ENCODE data around the gene GRIP1. TPM values are rescaled to one million over a fixed set of nuclear protein-coding genes. Genes with fewer than 3 reads are reported as not detected.

The GRIP1 gene
- total and polyA plus RNA-seq, 5 donors from 2014 or later = 0.21 to 1.1 (median 0.41) TPM; not detected in 1

DNA sequence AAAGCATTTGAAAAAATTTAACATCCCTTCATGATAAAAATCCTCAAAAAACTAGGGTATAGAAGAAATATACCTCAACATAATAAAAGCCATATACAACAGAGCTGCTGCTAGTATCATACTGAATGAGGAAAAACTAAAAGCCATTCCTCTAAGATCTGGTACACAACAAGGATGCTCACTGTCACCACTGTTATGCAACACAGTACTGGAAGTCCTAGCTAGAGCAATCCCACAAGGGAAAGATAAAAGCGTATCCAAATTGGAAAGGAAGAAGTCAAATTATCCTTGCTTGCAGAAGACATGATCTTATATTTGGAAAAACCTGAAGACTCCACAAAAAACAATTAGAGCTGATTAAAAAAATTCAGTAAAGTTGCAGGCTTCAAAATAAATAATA lies 261.7 kb downstream of the GRIP1 start:
- Mint-ChIP-seq H3K27me3 (peaks cover 68% of the 10 kb centered on the region), H3K9me3 (peaks cover 0 to 3% (median 2%) of the 10 kb centered on the region in 7 donors), H3K4me3 (no peak overlapping the region), H3K4me1 (no peaks in the 10 kb centered on the region), H3K27ac (no peak overlapping the region), H3K36me3 (no peaks in the 10 kb centered on the region)
- peaks cover 0 to 5% of the 10 kb centered on the region in 2 experiments for H3K9me3 ChIP-seq (ENCODE audit: control insufficient read depth in 2 of 2, low read length in 2 of 2)
- H3K36me3 ChIP-seq (ENCODE audit: control insufficient read depth, insufficient read depth, low read length) = no peaks in the 10 kb centered on the region
- DNase-seq (no peak), ATAC-seq (ENCODE audit: low read depth in 2 of 2) (no peak)
- peaks cover 9% of the 10 kb centered on the region for H3K27me3 ChIP-seq (ENCODE audit: control insufficient read depth, insufficient read depth, low read length)
- no peak overlapping the region for H3K4me3 ChIP-seq (ENCODE audit: low read depth, low read length)
- no peak overlapping the region for H3K27ac ChIP-seq (ENCODE audit: insufficient read depth, low read length, poor library complexity, severe bottlenecking)
- no peaks in the 10 kb centered on the region for H3K4me1 ChIP-seq (ENCODE audit: control insufficient read depth, insufficient read depth, low read length, poor library complexity, severe bottlenecking)

- Mint-ChIP-seq H3K27ac (no peak overlapping the region), H3K4me3 (no peak overlapping the region), H3K27me3 (peaks cover 37% of the 10 kb centered on the region), H3K36me3 (no peaks in the 10 kb centered on the region), H3K4me1 (no peaks in the 10 kb centered on the region), H3K9me3 (peaks cover 0 to 6% (median 2%) of the 10 kb centered on the region in 7 donors)
- no peak overlapping the region for H3K4me3 ChIP-seq (ENCODE audit: low read depth, low read length)
- peaks cover 0 to 5% of the 10 kb centered on the region in 2 experiments for H3K9me3 ChIP-seq (ENCODE audit: control insufficient read depth in 2 of 2, low read length in 2 of 2)
- ATAC-seq (ENCODE audit: low read depth in 2 of 2) (no peak), DNase-seq (peak; percentile 18 to 60 (median 59))
- no peak overlapping the region for H3K27ac ChIP-seq (ENCODE audit: insufficient read depth, low read length, poor library complexity, severe bottlenecking)
- H3K36me3 ChIP-seq (ENCODE audit: control insufficient read depth, insufficient read depth, low read length) = no peaks in the 10 kb centered on the region
- peaks cover 8% of the 10 kb centered on the region for H3K27me3 ChIP-seq (ENCODE audit: control insufficient read depth, insufficient read depth, low read length)
- no peaks in the 10 kb centered on the region for H3K4me1 ChIP-seq (ENCODE audit: control insufficient read depth, insufficient read depth, low read length, poor library complexity, severe bottlenecking)
These were observed 269.5 kb downstream of the GRIP1 start for GRCh38 chr12:66409195-66409871.

DNA sequence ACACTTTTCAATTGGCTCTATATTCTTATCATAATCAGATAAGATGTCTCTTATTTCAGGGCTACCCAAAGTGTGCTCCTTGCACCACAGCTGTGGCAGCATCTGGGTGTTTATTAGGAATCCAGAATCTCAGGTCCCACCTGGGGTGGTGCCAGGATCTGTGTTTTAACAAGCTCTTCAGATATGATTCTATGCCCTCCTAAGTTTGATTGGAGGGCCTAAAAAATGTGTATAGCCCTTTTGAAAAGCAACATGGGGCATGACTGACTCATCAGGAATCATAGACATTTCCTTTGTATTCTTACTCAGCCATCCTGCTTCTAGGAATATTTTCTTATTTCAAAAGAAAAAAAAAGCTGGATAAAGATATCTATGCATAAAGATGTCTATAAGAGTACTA lies 273.5 kb downstream of the GRIP1 start:
- H3K4me3 Mint-ChIP-seq = no peak overlapping the region
- ATAC-seq (ENCODE audit: low read depth in 2 of 2) (no peak), DNase-seq (no peak)
- Histone ChIP-seq H3K4me3 (ENCODE audit: low read depth, low read length) (no peak overlapping the region), H3K36me3 (ENCODE audit: control insufficient read depth, insufficient read depth, low read length) (no peaks in the 10 kb centered on the region), H3K27me3 (ENCODE audit: control insufficient read depth, insufficient read depth, low read length) (no peaks in the 10 kb centered on the region), H3K9me3 (ENCODE audit: control insufficient read depth in 2 of 2, low read length in 2 of 2) (no peaks in the 10 kb centered on the region), H3K27ac (ENCODE audit: insufficient read depth, low read length, poor library complexity, severe bottlenecking) (no peak overlapping the region), H3K4me1 (ENCODE audit: control insufficient read depth, insufficient read depth, low read length, poor library complexity, severe bottlenecking) (no peaks in the 10 kb centered on the region)
- peaks cover 15% of the 10 kb centered on the region for H3K27me3 Mint-ChIP-seq
- H3K9me3 Mint-ChIP-seq = no peaks in the 10 kb centered on the region
- no peaks in the 10 kb centered on the region for H3K4me1 Mint-ChIP-seq
- H3K36me3 Mint-ChIP-seq = no peaks in the 10 kb centered on the region
- no peak overlapping the region for H3K27ac Mint-ChIP-seq

DNA sequence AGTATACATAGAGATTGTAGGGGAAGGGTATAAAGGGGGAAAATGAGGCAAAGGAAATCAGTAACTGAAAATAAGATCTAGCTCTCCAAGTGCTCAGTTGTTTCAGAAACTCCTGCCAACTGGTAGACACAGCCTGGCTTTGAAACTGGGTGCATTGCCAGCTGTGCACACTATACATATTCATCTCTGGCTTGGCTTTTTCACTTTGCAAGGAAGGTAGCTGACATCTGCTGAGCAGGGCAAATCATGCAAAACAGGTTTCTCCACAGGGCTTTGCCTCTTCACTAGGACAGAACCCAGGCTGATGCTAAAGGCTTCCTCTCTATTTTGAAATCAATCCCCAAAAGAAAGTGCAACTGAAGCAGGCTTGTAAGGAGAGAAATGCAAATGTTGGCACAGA lies 275.1 kb downstream of the GRIP1 start:
- DNase-seq (no peak), ATAC-seq (ENCODE audit: low read depth in 2 of 2) (no peak)
- Histone ChIP-seq H3K4me3 (ENCODE audit: low read depth, low read length) (no peak overlapping the region), H3K9me3 (ENCODE audit: control insufficient read depth in 2 of 2, low read length in 2 of 2) (no peaks in the 10 kb centered on the region), H3K4me1 (ENCODE audit: control insufficient read depth, insufficient read depth, low read length, poor library complexity, severe bottlenecking) (no peaks in the 10 kb centered on the region), H3K27me3 (ENCODE audit: control insufficient read depth, insufficient read depth, low read length) (no peaks in the 10 kb centered on the region), H3K27ac (ENCODE audit: insufficient read depth, low read length, poor library complexity, severe bottlenecking) (no peak overlapping the region), H3K36me3 (ENCODE audit: control insufficient read depth, insufficient read depth, low read length) (no peaks in the 10 kb centered on the region)
- H3K9me3 Mint-ChIP-seq = no peaks in the 10 kb centered on the region
- H3K27ac Mint-ChIP-seq = no peak overlapping the region
- no peak overlapping the region for H3K4me3 Mint-ChIP-seq
- H3K27me3 Mint-ChIP-seq = peaks cover 8% of the 10 kb centered on the region
- H3K4me1 Mint-ChIP-seq = no peaks in the 10 kb centered on the region
- H3K36me3 Mint-ChIP-seq = no peaks in the 10 kb centered on the region

GRCh38 chr12:66399911-66400306 lies 279.0 kb downstream of the GRIP1 start:
- no peak overlapping the region for H3K27ac ChIP-seq (ENCODE audit: insufficient read depth, low read length, poor library complexity, severe bottlenecking)
- H3K4me1 ChIP-seq (ENCODE audit: control insufficient read depth, insufficient read depth, low read length, poor library complexity, severe bottlenecking) = no peaks in the 10 kb centered on the region
- no peaks in the 10 kb centered on the region for H3K9me3 ChIP-seq (ENCODE audit: control insufficient read depth in 2 of 2, low read length in 2 of 2)
- no peak for ATAC-seq (ENCODE audit: low read depth in 2 of 2)
- H3K27me3 ChIP-seq (ENCODE audit: control insufficient read depth, insufficient read depth, low read length) = no peaks in the 10 kb centered on the region
- no peak for DNase-seq
- no peaks in the 10 kb centered on the region for H3K9me3 Mint-ChIP-seq
- H3K36me3 ChIP-seq (ENCODE audit: control insufficient read depth, insufficient read depth, low read length) = no peaks in the 10 kb centered on the region
- H3K4me1 Mint-ChIP-seq = no peaks in the 10 kb centered on the region
- H3K4me3 Mint-ChIP-seq = no peak overlapping the region
- no peaks in the 10 kb centered on the region for H3K36me3 Mint-ChIP-seq
- H3K27ac Mint-ChIP-seq = no peak overlapping the region
- H3K4me3 ChIP-seq (ENCODE audit: low read depth, low read length) = no peak overlapping the region
- peaks cover 11% of the 10 kb centered on the region for H3K27me3 Mint-ChIP-seq

DNA sequence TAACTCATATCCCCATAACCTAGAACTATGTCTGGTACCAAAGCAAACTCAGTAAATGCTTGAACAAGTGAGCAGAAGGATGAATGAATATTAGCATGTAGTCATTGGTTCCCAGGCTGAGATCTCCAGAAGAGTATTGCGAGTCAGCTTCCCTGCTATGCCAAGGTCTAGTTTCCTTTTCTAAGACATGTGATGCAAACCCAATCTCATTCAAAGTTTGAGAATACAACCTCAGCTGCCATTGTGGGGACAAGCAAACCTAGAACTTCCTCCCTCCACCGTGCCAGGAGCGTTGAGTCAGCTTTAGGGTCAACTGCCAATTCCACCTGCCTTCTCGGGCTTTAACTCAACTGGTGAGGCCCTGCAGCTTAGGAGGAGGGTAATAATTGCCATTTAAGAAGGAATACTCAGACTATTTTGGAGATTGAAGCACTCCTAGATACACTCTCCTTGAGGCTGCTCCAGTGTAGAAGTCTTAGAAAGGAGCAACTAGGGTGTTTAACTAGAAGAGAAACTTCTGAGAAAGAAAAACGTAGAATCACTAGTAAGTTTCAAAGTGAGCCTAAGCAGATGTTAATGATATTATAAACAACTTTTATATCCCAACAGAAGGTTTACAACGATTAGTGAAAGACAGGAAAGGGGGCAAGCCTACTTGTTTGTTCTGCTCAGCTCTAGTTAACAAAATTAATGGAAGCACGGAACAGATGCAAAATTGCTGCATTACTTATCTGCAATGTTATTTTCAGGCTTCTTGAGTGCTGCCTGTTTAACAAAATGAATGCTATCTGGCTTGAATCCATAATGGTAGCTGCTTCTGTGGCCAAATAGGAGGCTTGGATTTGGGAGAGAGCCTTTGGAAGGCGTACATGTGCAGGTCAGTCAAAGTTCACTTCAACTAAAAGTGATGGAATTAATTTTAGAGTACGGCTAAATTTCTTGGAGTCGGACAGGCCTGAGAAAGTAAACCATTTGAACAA lies 279.7 kb downstream of the GRIP1 start:
- no peak for ATAC-seq (ENCODE audit: low read depth in 2 of 2)
- no peaks in the 10 kb centered on the region for H3K36me3 Mint-ChIP-seq

DNA sequence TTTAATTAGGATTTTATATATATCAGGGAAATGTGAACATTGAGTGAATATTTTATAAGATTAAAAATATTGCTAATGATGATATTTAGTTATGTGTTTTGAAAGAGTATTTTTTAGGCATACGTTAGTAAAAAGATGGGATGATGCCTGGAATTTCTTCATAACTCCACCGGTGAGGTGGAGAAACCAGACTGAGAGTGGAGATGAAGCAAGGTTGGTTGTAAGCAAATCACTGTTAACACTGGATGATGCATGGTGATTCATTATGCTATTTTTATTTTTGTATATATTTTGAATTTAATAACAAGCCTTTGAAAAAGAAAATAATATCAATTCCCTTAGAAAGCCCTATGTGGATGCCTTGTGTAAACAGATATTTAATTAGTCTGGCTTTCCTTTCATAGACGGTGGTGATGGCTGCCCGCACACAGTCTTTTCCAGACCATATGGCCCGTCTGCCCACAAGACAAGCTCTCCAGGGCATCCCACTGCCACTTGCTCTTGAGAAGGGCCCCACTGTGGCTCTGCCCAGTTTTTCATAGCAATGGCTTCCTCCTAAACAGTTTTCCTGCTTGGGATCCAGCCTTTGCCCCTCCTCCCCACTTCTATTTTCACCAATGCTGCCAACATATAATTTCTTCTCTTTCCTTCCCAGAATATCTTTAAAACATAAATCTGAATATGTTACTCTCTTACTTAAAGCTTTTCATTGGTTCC lies 281.1 kb downstream of the GRIP1 start:
- peaks cover 11% of the 10 kb centered on the region for H3K27me3 Mint-ChIP-seq
- Histone ChIP-seq H3K36me3 (ENCODE audit: control insufficient read depth, insufficient read depth, low read length) (no peaks in the 10 kb centered on the region), H3K9me3 (ENCODE audit: control insufficient read depth in 2 of 2, low read length in 2 of 2) (no peaks in the 10 kb centered on the region), H3K4me3 (ENCODE audit: low read depth, low read length) (no peak overlapping the region), H3K27ac (ENCODE audit: insufficient read depth, low read length, poor library complexity, severe bottlenecking) (no peak overlapping the region), H3K4me1 (ENCODE audit: control insufficient read depth, insufficient read depth, low read length, poor library complexity, severe bottlenecking) (peaks cover 10% of the 10 kb centered on the region), H3K27me3 (ENCODE audit: control insufficient read depth, insufficient read depth, low read length) (peaks cover 2% of the 10 kb centered on the region)
- H3K4me1 Mint-ChIP-seq = peaks cover 0 to 15% (median 12%) of the 10 kb centered on the region in 4 donors
- no peaks in the 10 kb centered on the region for H3K9me3 Mint-ChIP-seq
- H3K4me3 Mint-ChIP-seq = peak overlapping the region in 1 of 4 donors; percentile 47
- DNase-seq = no peak
- no peak overlapping the region for H3K27ac Mint-ChIP-seq
- no peak for ATAC-seq (ENCODE audit: low read depth in 2 of 2)
- no peaks in the 10 kb centered on the region for H3K36me3 Mint-ChIP-seq

More for the DNA sequence above, 279.7 kb downstream of the GRIP1 start:
- no peaks in the 10 kb centered on the region for H3K36me3 ChIP-seq (ENCODE audit: control insufficient read depth, insufficient read depth, low read length)
- no peaks in the 10 kb centered on the region for H3K27me3 ChIP-seq (ENCODE audit: control insufficient read depth, insufficient read depth, low read length)
- Mint-ChIP-seq H3K4me1 (peaks cover 0 to 5% (median 4%) of the 10 kb centered on the region in 4 donors), H3K27me3 (peaks cover 13% of the 10 kb centered on the region), H3K27ac (no peak overlapping the region), H3K4me3 (no peak overlapping the region), H3K9me3 (no peaks in the 10 kb centered on the region)
- no peak overlapping the region for H3K27ac ChIP-seq (ENCODE audit: insufficient read depth, low read length, poor library complexity, severe bottlenecking)
- DNase-seq = no peak
- no peak overlapping the region for H3K4me3 ChIP-seq (ENCODE audit: low read depth, low read length)
- no peaks in the 10 kb centered on the region for H3K9me3 ChIP-seq (ENCODE audit: control insufficient read depth in 2 of 2, low read length in 2 of 2)
- H3K4me1 ChIP-seq (ENCODE audit: control insufficient read depth, insufficient read depth, low read length, poor library complexity, severe bottlenecking) = peaks cover 2% of the 10 kb centered on the region

Measured in CD4-positive, CD25-positive, alpha-beta regulatory T cell (primary cell).